ENCODE results near the gene TCEA2. TPM values are rescaled to one million over a fixed set of nuclear protein-coding genes. Genes with fewer than 3 reads are reported as not detected.

Gene TCEA2
- total RNA-seq, 1 donor from 2014 or later: 73.1 TPM

DNA sequence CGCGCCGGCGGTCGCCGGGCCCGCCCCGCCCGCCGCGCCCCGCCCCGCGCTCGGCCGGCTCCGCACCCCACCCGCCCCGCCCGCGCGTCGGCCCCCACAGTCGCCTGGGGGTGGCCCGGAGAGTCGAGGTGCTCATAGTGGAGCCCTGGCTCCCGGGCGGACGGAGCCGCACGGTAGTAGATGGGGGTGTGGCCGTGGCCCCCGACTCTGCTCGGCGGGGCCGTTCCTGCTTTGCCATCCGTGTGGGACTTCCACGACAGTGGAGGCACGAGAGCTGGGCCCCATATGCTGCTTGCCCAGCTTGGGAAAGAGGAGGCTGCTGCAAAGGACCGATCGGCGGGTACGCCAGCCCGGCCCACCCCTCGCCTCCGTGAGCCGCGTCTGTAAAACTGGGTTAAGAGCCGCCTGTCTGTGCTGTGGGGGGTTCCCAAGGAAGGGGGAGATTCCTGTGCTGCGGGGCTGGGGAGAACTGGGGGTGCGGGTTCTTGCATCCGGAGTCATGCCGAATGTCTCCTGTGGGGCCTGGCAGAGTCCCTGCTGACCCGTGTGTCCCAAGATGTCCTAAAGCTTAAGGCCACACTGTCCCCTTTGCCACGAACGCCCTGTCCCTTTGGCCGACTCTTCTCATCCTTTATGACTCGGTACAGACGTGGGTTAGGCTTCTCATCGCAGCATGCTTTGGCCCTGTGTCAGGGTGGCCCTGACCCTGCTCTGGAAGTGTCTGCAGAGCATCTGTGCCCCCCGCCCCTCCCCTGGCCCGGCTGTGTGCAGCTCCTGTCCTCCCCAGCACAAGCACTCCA, 17.2 kb downstream of the TCEA2 start, which contains the start of gene OPRL1:
TSS of gene OPRL1 (plus strand) at position 70 of the 800 bp plus-strand sequence. CDS start 12,639 bp downstream, outside the sequence.
- peaks cover 3% of the 10 kb centered on the region for H3K27me3 Mint-ChIP-seq (ENCODE audit: unreplicated experiment)
- H3K36me3 Mint-ChIP-seq (ENCODE audit: unreplicated experiment): no peaks in the 10 kb centered on the region
- H3K9me3 Mint-ChIP-seq (ENCODE audit: unreplicated experiment): no peaks in the 10 kb centered on the region
- H3K4me1 Mint-ChIP-seq (ENCODE audit: unreplicated experiment): peaks cover 35% of the 10 kb centered on the region
- peak within 1 kb of the TSS; percentile 73 for H3K4me3 Mint-ChIP-seq (ENCODE audit: unreplicated experiment)
- no peak for DNase-seq (ENCODE audit: extremely low spot score, unreplicated experiment)
- TF ChIP-seq, protein P1, sequence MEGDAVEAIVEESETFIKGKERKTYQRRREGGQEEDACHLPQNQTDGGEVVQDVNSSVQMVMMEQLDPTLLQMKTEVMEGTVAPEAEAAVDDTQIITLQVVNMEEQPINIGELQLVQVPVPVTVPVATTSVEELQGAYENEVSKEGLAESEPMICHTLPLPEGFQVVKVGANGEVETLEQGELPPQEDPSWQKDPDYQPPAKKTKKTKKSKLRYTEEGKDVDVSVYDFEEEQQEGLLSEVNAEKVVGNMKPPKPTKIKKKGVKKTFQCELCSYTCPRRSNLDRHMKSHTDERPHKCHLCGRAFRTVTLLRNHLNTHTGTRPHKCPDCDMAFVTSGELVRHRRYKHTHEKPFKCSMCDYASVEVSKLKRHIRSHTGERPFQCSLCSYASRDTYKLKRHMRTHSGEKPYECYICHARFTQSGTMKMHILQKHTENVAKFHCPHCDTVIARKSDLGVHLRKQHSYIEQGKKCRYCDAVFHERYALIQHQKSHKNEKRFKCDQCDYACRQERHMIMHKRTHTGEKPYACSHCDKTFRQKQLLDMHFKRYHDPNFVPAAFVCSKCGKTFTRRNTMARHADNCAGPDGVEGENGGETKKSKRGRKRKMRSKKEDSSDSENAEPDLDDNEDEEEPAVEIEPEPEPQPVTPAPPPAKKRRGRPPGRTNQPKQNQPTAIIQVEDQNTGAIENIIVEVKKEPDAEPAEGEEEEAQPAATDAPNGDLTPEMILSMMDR (IDR thresholded peaks at IDR 0.05): no peak
- H3K27ac Mint-ChIP-seq (ENCODE audit: unreplicated experiment): peak within 1 kb of the TSS; percentile 38

DNA sequence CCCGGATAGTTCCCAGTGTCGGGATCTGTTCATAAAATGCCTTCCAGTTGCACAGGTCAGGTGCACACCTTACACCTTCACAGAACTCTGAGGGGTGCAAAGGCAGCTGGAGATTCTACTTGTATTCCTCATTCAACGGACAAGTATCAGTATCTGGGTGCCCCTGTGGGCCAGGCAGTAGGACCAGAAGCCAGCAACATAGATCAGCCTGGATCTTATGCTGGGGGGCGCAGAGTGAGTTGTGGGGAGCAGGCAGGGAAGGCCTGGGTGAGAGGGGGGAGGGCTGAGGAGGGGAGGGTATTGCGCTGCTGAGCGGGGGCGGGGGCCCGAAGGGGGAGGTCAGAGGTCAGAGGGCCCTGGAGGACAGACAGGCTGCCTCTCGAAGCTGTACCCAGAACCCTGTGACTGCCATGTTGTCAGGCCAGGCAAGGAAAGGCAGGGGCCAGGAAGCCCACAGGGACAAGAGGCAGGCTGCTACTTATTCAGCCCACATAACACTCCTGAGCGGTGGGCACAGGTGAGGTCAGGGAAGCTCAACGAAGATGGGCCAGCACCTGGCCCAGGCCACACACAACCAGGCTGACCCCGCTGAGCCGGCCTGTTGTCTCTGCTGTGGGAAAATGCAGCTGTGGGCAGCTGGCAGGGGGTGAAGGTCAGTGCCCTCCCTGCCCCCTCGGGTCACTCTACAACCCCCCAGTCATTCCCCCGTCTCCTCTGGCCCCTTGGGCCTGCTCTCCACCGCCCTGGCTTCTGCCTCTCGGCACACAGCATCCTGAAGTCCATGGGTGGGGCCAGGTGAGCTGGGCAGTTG, 18.0 kb downstream of the TCEA2 start:
- Mint-ChIP-seq H3K27me3 (ENCODE audit: unreplicated experiment) (peaks cover 11% of the 10 kb centered on the region), H3K36me3 (ENCODE audit: unreplicated experiment) (no peaks in the 10 kb centered on the region), H3K4me3 (ENCODE audit: unreplicated experiment) (peak overlapping the region; percentile 70), H3K4me1 (ENCODE audit: unreplicated experiment) (peaks cover 35% of the 10 kb centered on the region), H3K9me3 (ENCODE audit: unreplicated experiment) (no peaks in the 10 kb centered on the region), H3K27ac (ENCODE audit: unreplicated experiment) (no peak overlapping the region)
- DNase-seq (ENCODE audit: extremely low spot score, unreplicated experiment): no peak
- TF ChIP-seq, protein P1 (IDR thresholded peaks at IDR 0.05): no peak

DNA sequence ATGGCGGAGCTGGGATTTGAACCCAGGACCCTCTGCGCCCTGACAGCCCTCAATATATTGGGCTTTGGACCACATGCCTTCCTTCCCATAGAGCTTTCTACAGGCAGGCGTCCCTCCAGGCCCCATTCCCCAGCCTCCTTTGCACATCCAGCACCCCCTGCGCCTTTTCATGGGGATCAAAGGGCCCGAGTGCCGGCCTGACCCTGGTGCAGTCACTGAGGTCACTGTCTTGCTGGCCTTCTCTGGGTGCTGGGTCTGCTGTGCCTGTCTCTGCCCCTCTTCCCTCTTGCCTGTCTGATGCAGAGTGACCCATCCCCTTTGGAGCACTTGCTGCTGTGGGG, 18.6 kb downstream of the TCEA2 start:
- TF ChIP-seq, protein P1 (IDR thresholded peaks at IDR 0.05): no peak
- Mint-ChIP-seq H3K27me3 (ENCODE audit: unreplicated experiment) (peaks cover 11% of the 10 kb centered on the region), H3K4me3 (ENCODE audit: unreplicated experiment) (peak overlapping the region; percentile 22), H3K4me1 (ENCODE audit: unreplicated experiment) (peaks cover 35% of the 10 kb centered on the region), H3K36me3 (ENCODE audit: unreplicated experiment) (no peaks in the 10 kb centered on the region), H3K27ac (ENCODE audit: unreplicated experiment) (no peak overlapping the region), H3K9me3 (ENCODE audit: unreplicated experiment) (no peaks in the 10 kb centered on the region)
- DNase-seq (ENCODE audit: extremely low spot score, unreplicated experiment): no peak

DNA sequence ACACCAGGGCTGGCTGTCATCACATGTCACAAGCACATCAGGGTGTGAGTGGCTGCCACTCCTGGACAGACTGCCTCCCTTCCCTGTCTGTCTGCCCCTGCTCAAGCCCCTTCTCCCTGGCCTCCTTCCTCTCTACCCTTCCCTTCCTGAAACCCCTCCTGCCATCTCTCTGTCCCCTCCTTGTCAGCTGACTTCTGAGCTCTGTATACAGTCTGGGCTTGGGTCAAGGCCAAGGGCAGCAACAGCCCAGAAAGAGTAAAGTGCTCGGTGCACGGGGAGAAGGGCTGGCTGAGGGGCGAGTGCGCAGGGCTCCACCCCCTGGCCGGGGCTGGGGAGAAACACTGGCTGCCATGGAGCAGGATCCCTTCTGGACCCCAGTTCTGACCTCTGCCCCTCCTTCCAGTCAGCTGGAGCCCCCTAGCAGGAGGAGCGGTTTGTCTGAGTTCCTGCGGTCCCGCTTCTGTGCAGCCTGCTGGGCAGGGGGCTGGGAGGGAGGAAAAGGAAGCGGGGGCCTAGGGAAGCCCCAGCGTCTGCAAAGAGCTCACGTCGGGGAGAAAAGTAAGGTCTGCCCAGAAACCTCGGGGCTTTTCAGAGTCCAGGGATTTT, 19.2 kb downstream of the TCEA2 start:
- Mint-ChIP-seq H3K9me3 (ENCODE audit: unreplicated experiment) (no peaks in the 10 kb centered on the region), H3K4me3 (ENCODE audit: unreplicated experiment) (peak overlapping the region; percentile 42), H3K4me1 (ENCODE audit: unreplicated experiment) (peaks cover 35% of the 10 kb centered on the region), H3K36me3 (ENCODE audit: unreplicated experiment) (no peaks in the 10 kb centered on the region), H3K27me3 (ENCODE audit: unreplicated experiment) (peaks cover 11% of the 10 kb centered on the region), H3K27ac (ENCODE audit: unreplicated experiment) (no peak overlapping the region)
- no peak for DNase-seq (ENCODE audit: extremely low spot score, unreplicated experiment)
- TF ChIP-seq, protein P1 (IDR thresholded peaks at IDR 0.05): no peak
